A549 (cell line): ENCODE results near the gene SLC45A3.

Source experiments
- CHD4 ChIP-seq: fragments of 200-600 bp; sonication (generic); IDR thresholded peaks from 2 replicates; pipeline ENCODE4 v1.6.1; 2016; ENCODE audit warnings: antibody characterized with exemption, mild to moderate bottlenecking, borderline replicate concordance
- CTCF ChIP-seq: fragments of >200 bp; sonication (Bioruptor Twin); formaldehyde crosslinking; IDR thresholded peaks from 3 replicates; pipeline ENCODE4 v1.5.1; 2016
- EP300 ChIP-seq, 2 experiments: fragments of >200 bp; sonication (Bioruptor Twin); formaldehyde crosslinking; IDR thresholded peaks; 2 replicates in 1 of 2; 3 replicates in 1 of 2; pipeline ENCODE4 v1.6.1; 2016 to 2017
- JUN ChIP-seq, 2 experiments: fragments of >200 bp; sonication (Bioruptor Twin); formaldehyde crosslinking; IDR thresholded peaks; 2 replicates in 1 of 2; 3 replicates in 1 of 2; pipeline ENCODE4 v1.6.1; 2016 to 2017
- KDM1A ChIP-seq: fragments of 200-600 bp; sonication (generic); IDR thresholded peaks from 2 replicates; pipeline ENCODE4 v1.6.1; 2016; ENCODE audit warnings: low read depth, mild to moderate bottlenecking
- KDM5A ChIP-seq: fragments of 200-600 bp; sonication (generic); IDR thresholded peaks from 2 replicates; pipeline ENCODE4 v1.6.1; 2016; ENCODE audit warnings: antibody characterized with exemption, mild to moderate bottlenecking
- NR3C1 ChIP-seq: fragments of >200 bp; sonication (Bioruptor Twin); formaldehyde crosslinking; IDR thresholded peaks from 3 replicates; pipeline ENCODE4 v1.6.1; 2017
- POLR2A ChIP-seq: IDR thresholded peaks from 2 replicates; pipeline ENCODE4 v1.6.1; 2012; ENCODE audit warnings: mild to moderate bottlenecking, low read length
- REST ChIP-seq: fragments of 200-600 bp; sonication (generic); IDR thresholded peaks from 2 replicates; pipeline ENCODE4 v1.6.1; 2016; ENCODE audit warnings: antibody characterized with exemption, mild to moderate bottlenecking, moderate library complexity
- RFX5 ChIP-seq: fragments of 450-650 bp; IDR thresholded peaks from 2 replicates; pipeline ENCODE4 v1.7.1; 2014; ENCODE audit warnings: antibody characterized with exemption, mild to moderate bottlenecking, moderate library complexity
- SREBF2 ChIP-seq: fragments of 450-650 bp; IDR thresholded peaks from 2 replicates; pipeline ENCODE4 v1.6.1; 2014; ENCODE audit warnings: mild to moderate bottlenecking, moderate library complexity
- TP53 ChIP-seq: fragments of 250-450 bp; sonication (Bioruptor Pico); IDR thresholded peaks from 2 replicates; pipeline ENCODE4 v1.5.0; 2021; ENCODE audit warnings: mild to moderate bottlenecking, moderate library complexity

- no peak for TF ChIP-seq POLR2A
- no peak for TF ChIP-seq CTCF
- TF ChIP-seq TP53 (CRISPR knock-in tag), result no peak
- no peak for TF ChIP-seq KDM5A
- TF ChIP-seq NR3C1, result no peak
- no peak for TF ChIP-seq EP300 (IDR thresholded peaks at IDR 0.05)
- no peak for TF ChIP-seq JUN (IDR thresholded peaks at IDR 0.05)
- TF ChIP-seq RFX5, result no peak
- TF ChIP-seq REST, result no peak
- TF ChIP-seq KDM1A, result no peak
- no peak for TF ChIP-seq CHD4
- TF ChIP-seq SREBF2, result no peak
These were observed 1.8 kb downstream of the SLC45A3 start for GRCh38 chr1:205678286-205679111.
